OCI-LY1 (cell line): Measurements from ENCODE around the gene CSE1L.

Experiments
- H2AFZ ChIP-seq: fragments of 200-600 bp; sonication (generic), shearing (Covaris generic); 2 replicates; pipeline ENCODE4 v1.6.0; 2014; ENCODE audit warnings: antibody characterized with exemption, mild to moderate bottlenecking, low read length
- H3F3A ChIP-seq: fragments of 200-600 bp; sonication (generic), shearing (Covaris generic); 2 replicates; pipeline ENCODE4 v1.6.0; 2014; ENCODE audit warnings: mild to moderate bottlenecking, antibody characterized with exemption, low read length, moderate library complexity; ENCODE audit not compliant: insufficient read depth
- H3K27ac ChIP-seq: fragments of 200-600 bp; sonication (generic); 2 replicates; pipeline ENCODE4 v1.5.1; 2014; ENCODE audit warnings: low read length, mixed run types, mild to moderate bottlenecking, low read depth; ENCODE audit not compliant: poor library complexity, severe bottlenecking
- H3K27me3 ChIP-seq: fragments of 200-600 bp; sonication (generic); 2 replicates; pipeline ENCODE4 v1.6.0; 2014; ENCODE audit warnings: antibody characterized with exemption, mild to moderate bottlenecking, low read length, moderate library complexity; ENCODE audit not compliant: insufficient read depth
- H3K36me3 ChIP-seq: fragments of 200-600 bp; sonication (generic); 2 replicates; pipeline ENCODE4 v1.6.1; 2014; ENCODE audit warnings: mild to moderate bottlenecking, antibody characterized with exemption, low read length, moderate library complexity, mixed read lengths; ENCODE audit not compliant: insufficient read depth
- H3K4me1 ChIP-seq: fragments of 200-600 bp; sonication (generic); 2 replicates; pipeline ENCODE4 v1.5.1; 2014; ENCODE audit warnings: mild to moderate bottlenecking, low read length, moderate library complexity; ENCODE audit not compliant: insufficient read depth, severe bottlenecking
- H3K4me2 ChIP-seq: fragments of 200-600 bp; sonication (generic), shearing (Covaris generic); 2 replicates; pipeline ENCODE4 v1.6.1; 2014; ENCODE audit warnings: low read length
- H3K4me3 ChIP-seq: fragments of 200-600 bp; sonication (generic); 2 replicates; pipeline ENCODE4 v1.5.1; 2014; ENCODE audit warnings: low read length, low read depth, mild to moderate bottlenecking, mixed read lengths; ENCODE audit not compliant: poor library complexity, severe bottlenecking
- H3K79me2 ChIP-seq: fragments of 200-600 bp; shearing (Covaris generic); 2 replicates; pipeline ENCODE4 v1.6.1; 2016; ENCODE audit warnings: mixed run types, low read length, mixed read lengths; ENCODE audit not compliant: insufficient read depth
- H3K9ac ChIP-seq: fragments of 200-600 bp; sonication (generic), shearing (Covaris generic); 2 replicates; pipeline ENCODE4 v1.6.1; 2014; ENCODE audit warnings: mild to moderate bottlenecking, low read length, mixed read lengths
- H3K9me2 ChIP-seq: fragments of 200-600 bp; sonication (generic), shearing (Covaris generic); 2 replicates; pipeline ENCODE4 v1.6.1; 2014; ENCODE audit warnings: low read depth, mild to moderate bottlenecking, low read length, mixed read lengths
- H3K9me3 ChIP-seq: fragments of 200-600 bp; shearing (Covaris generic); 2 replicates; pipeline ENCODE4 v1.6.1; 2014; ENCODE audit warnings: low read length, mixed read lengths
- H4K20me1 ChIP-seq: fragments of 200-600 bp; sonication (generic), shearing (Covaris generic); 2 replicates; pipeline ENCODE4 v1.6.0; 2016; ENCODE audit warnings: mild to moderate bottlenecking, low read length; ENCODE audit not compliant: insufficient read depth
- CTCF ChIP-seq: fragments of 200-600 bp; sonication (generic), shearing (Covaris generic); IDR thresholded peaks from 2 replicates; pipeline ENCODE4 v1.5.1; 2017; ENCODE audit warnings: mild to moderate bottlenecking, antibody characterized with exemption, low read length, moderate library complexity, mixed read lengths
- EZH2 ChIP-seq: fragments of 200-600 bp; sonication (generic), shearing (Covaris generic); IDR thresholded peaks from 2 replicates; pipeline ENCODE4 v1.8.0; 2017; ENCODE audit warnings: borderline replicate concordance, mixed run types, mild to moderate bottlenecking, antibody characterized with exemption, low read length, moderate library complexity, mixed read lengths

Gene CSE1L

DNA sequence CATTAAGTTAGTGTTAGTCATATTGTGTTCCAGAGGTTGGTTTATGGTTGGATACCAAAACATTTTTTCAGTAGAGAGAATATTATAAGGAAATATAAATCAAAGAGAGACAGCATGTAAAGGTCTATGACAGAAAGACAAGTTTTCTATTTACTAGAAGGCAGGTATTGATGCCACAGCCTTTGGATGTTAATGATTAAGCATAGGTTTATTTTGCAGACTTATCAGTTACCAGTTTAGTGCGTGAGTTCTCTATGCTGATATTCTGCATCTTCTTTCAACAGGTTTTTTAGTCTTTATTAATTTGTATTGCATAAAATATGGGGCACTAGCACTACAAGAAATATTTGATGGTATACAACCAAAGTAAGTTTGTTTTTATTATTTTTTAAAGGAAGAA, 45.6 kb downstream of the CSE1L start:
- no peak overlapping the region for H2AFZ ChIP-seq
- no peak overlapping the region for H3K9ac ChIP-seq
- H3K9me2 ChIP-seq, result no peaks in the 10 kb centered on the region
- H3K27me3 ChIP-seq, result no peaks in the 10 kb centered on the region
- no peak overlapping the region for H3K4me2 ChIP-seq
- no peaks in the 10 kb centered on the region for H3K79me2 ChIP-seq
- no peaks in the 10 kb centered on the region for H3F3A ChIP-seq
- H3K4me3 ChIP-seq, result no peak overlapping the region
- H3K27ac ChIP-seq, result no peak overlapping the region
- H3K4me1 ChIP-seq, result no peaks in the 10 kb centered on the region
- H4K20me1 ChIP-seq, result no peaks in the 10 kb centered on the region
- peaks cover 100% of the 10 kb centered on the region for H3K36me3 ChIP-seq
- H3K9me3 ChIP-seq, result no peaks in the 10 kb centered on the region
- TF ChIP-seq CTCF (no peak), EZH2 (no peak)

DNA sequence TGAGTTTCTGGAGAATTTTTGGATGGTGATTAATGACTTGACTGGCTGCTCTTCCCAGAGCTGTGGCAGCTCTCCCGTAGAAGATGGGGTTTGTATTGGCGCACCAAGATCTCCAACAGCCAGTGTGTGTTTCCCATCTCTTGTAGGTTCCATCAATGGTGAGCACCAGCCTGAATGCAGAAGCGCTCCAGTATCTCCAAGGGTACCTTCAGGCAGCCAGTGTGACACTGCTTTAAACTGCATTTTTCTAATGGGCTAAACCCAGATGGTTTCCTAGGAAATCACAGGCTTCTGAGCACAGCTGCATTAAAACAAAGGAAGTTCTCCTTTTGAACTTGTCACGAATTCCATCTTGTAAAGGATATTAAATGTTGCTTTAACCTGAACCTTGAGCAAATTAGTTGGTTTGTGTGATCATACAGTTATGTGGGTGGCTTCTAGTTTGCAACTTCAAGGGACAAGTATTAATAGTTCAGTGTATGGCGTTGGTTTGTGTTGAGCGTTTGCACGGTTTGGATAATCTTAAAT, 50.2 kb downstream of the CSE1L start:
- Histone ChIP-seq H3K9me2 (no peaks in the 10 kb centered on the region), H3K27me3 (no peaks in the 10 kb centered on the region), H3K27ac (no peak overlapping the region), H2AFZ (no peak overlapping the region), H3K9me3 (no peaks in the 10 kb centered on the region), H4K20me1 (no peaks in the 10 kb centered on the region), H3K4me1 (no peaks in the 10 kb centered on the region), H3K36me3 (peaks cover 89% of the 10 kb centered on the region), H3K79me2 (no peaks in the 10 kb centered on the region), H3K4me3 (no peak overlapping the region), H3K4me2 (no peak overlapping the region), H3F3A (no peaks in the 10 kb centered on the region), H3K9ac (no peak overlapping the region)
- TF ChIP-seq EZH2 (no peak), CTCF (no peak)

DNA sequence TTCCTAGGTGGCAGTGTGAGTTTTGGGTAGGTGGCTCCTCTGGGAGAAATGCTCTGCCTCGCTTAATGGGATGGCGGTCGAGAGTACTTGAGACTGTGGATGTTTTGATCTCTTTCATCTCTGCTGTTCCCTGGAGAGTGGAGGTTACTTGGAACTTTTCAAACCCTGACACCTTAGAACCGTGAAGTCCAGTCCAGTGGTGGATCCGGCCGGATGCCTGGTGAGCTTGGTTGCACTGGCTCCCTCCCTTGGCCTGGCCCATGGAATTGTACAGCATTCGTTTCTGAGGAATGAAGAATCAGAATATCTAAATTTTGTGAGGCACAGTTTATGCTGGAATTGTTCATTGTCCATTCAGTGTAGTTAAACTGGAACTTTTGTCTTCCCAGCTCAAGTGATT, 51.0 kb downstream of the CSE1L start:
- H3K9me3 ChIP-seq, result no peaks in the 10 kb centered on the region
- H3K4me1 ChIP-seq, result no peaks in the 10 kb centered on the region
- H3K36me3 ChIP-seq, result peaks cover 89% of the 10 kb centered on the region
- H3F3A ChIP-seq, result no peaks in the 10 kb centered on the region
- TF ChIP-seq CTCF (no peak), EZH2 (no peak)
- no peak overlapping the region for H2AFZ ChIP-seq
- no peaks in the 10 kb centered on the region for H4K20me1 ChIP-seq
- no peak overlapping the region for H3K9ac ChIP-seq
- H3K27ac ChIP-seq, result no peak overlapping the region
- no peak overlapping the region for H3K4me2 ChIP-seq
- no peak overlapping the region for H3K4me3 ChIP-seq
- H3K9me2 ChIP-seq, result no peaks in the 10 kb centered on the region
- no peaks in the 10 kb centered on the region for H3K79me2 ChIP-seq
- no peaks in the 10 kb centered on the region for H3K27me3 ChIP-seq
